Loucy (cell line): ENCODE data around the gene HPCA.

Source experiments
- H2AFZ ChIP-seq: fragments of 200-600 bp; sonication (generic); 2 replicates; pipeline ENCODE4 v1.6.0; 2016; ENCODE audit warnings: antibody characterized with exemption, mild to moderate bottlenecking, low read length, moderate library complexity
- H3F3A ChIP-seq: fragments of 200-600 bp; 2 replicates; pipeline ENCODE4 v1.6.0; 2016; ENCODE audit warnings: antibody characterized with exemption, low read depth, mild to moderate bottlenecking
- H3K27me3 ChIP-seq: fragments of 200-600 bp; sonication (generic); 2 replicates; pipeline ENCODE4 v1.6.1; 2014; ENCODE audit warnings: low read length, mild to moderate bottlenecking; ENCODE audit not compliant: insufficient read depth, poor library complexity, severe bottlenecking
- H3K36me3 ChIP-seq: fragments of 200-600 bp; sonication (generic); 2 replicates; pipeline ENCODE4 v1.6.1; 2016; ENCODE audit warnings: low read length; ENCODE audit not compliant: insufficient read depth
- H3K4me1 ChIP-seq: fragments of 200-600 bp; sonication (generic); 2 replicates; pipeline ENCODE4 v1.5.1; 2014; ENCODE audit warnings: low read length, mild to moderate bottlenecking; ENCODE audit not compliant: insufficient read depth, poor library complexity, severe bottlenecking
- H3K4me2 ChIP-seq: fragments of 200-600 bp; sonication (generic); 2 replicates; pipeline ENCODE4 v1.6.0; 2014; ENCODE audit warnings: antibody characterized with exemption, low read length, low read depth, mild to moderate bottlenecking; ENCODE audit not compliant: poor library complexity, severe bottlenecking
- H3K4me3 ChIP-seq: fragments of 200-600 bp; sonication (generic); 2 replicates; pipeline ENCODE4 v1.5.1; 2014; ENCODE audit warnings: low read length, mild to moderate bottlenecking, mixed read lengths; ENCODE audit not compliant: poor library complexity, severe bottlenecking
- H3K79me2 ChIP-seq: fragments of 200-600 bp; sonication (generic); 2 replicates; pipeline ENCODE4 v1.6.1; 2014; ENCODE audit warnings: low read length; ENCODE audit not compliant: insufficient read depth
- H3K9ac ChIP-seq: fragments of 200-600 bp; sonication (generic); 2 replicates; pipeline ENCODE4 v1.6.0; 2014; ENCODE audit warnings: mild to moderate bottlenecking, low read depth, low read length, moderate library complexity; ENCODE audit not compliant: poor library complexity, severe bottlenecking
- H3K9me2 ChIP-seq: fragments of 200-600 bp; sonication (generic); replicated peaks from 2 replicates; pipeline ENCODE4 v1.6.1; 2016; ENCODE audit warnings: low read depth, low read length, mixed read lengths
- H3K9me3 ChIP-seq: fragments of 200-600 bp; sonication (generic); 2 replicates; pipeline ENCODE4 v1.6.1; 2014; ENCODE audit warnings: mild to moderate bottlenecking, antibody characterized with exemption, low read length, low read depth; ENCODE audit not compliant: insufficient read depth
- H4K20me1 ChIP-seq: fragments of 200-600 bp; sonication (generic); 2 replicates; pipeline ENCODE4 v1.6.0; 2014; ENCODE audit warnings: antibody characterized with exemption, low read length, mild to moderate bottlenecking; ENCODE audit not compliant: insufficient read depth, poor library complexity, severe bottlenecking
- EZH2phosphoT487 ChIP-seq: fragments of 200-600 bp; IDR thresholded peaks from 2 replicates; pipeline ENCODE4 v1.6.1; 2018; ENCODE audit warnings: antibody characterized with exemption, mild to moderate bottlenecking, moderate library complexity, borderline replicate concordance
- TF ChIP-seq, protein P1 (sequence below): fragments of 200-600 bp; sonication (generic); conservative IDR thresholded peaks from 2 replicates; pipeline ENCODE4 v1.5.1; 2014; ENCODE audit warnings: mild to moderate bottlenecking, antibody characterized with exemption, low read length

The HPCA gene

DNA sequence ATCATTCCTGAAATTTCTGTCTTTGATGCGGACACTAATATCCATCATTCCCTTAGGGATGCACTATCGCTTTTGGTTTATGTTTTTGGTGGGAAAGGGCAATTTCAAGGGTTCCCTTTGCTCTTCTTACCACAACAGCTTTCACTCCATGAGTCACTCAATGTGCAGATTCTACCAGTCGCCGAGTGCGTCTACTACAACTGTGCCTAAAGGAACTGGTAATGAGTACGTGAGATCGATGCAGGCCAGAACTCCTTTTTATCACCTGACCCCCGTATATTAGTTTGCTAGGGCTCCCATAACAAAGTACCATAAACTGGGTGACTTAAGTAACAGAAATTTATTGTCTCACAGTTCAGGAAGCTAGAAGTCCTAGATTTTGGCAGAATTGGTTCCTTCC lies 42.4 kb downstream of the HPCA start:
- H3K4me3 ChIP-seq = no peak overlapping the region
- H3K36me3 ChIP-seq = no peaks in the 10 kb centered on the region
- H3K9ac ChIP-seq = no peak overlapping the region
- H3K4me1 ChIP-seq = no peaks in the 10 kb centered on the region
- no peak overlapping the region for H3K4me2 ChIP-seq
- no peaks in the 10 kb centered on the region for H3K79me2 ChIP-seq
- H3F3A ChIP-seq = no peaks in the 10 kb centered on the region
- peaks cover 25% of the 10 kb centered on the region for H3K27me3 ChIP-seq
- no peak for TF ChIP-seq EZH2phosphoT487
- TF ChIP-seq, protein P1, sequence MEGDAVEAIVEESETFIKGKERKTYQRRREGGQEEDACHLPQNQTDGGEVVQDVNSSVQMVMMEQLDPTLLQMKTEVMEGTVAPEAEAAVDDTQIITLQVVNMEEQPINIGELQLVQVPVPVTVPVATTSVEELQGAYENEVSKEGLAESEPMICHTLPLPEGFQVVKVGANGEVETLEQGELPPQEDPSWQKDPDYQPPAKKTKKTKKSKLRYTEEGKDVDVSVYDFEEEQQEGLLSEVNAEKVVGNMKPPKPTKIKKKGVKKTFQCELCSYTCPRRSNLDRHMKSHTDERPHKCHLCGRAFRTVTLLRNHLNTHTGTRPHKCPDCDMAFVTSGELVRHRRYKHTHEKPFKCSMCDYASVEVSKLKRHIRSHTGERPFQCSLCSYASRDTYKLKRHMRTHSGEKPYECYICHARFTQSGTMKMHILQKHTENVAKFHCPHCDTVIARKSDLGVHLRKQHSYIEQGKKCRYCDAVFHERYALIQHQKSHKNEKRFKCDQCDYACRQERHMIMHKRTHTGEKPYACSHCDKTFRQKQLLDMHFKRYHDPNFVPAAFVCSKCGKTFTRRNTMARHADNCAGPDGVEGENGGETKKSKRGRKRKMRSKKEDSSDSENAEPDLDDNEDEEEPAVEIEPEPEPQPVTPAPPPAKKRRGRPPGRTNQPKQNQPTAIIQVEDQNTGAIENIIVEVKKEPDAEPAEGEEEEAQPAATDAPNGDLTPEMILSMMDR = no peak
- H3K9me3 ChIP-seq = no peaks in the 10 kb centered on the region
- no peaks in the 10 kb centered on the region for H4K20me1 ChIP-seq
- H2AFZ ChIP-seq = no peak overlapping the region
- H3K9me2 ChIP-seq = no peaks in the 10 kb centered on the region

DNA sequence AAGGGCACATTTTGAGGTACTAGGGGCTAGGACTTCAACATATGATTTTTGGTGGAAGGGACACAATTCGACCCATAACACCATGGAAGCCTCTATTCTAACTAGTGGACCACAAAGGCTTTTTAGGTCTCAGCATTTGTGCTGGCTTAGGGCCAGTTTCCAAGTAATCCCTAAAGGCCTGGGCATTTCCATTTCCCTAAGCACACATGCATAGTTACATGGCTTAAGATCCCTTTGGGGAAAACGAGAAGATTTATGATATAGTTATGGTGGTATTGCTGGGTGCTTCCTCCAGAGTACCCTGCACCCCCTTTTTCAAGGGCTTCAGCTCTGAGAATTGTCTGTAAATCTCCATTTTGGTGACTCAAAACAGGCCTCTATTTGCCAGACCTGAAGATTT lies 43.1 kb downstream of the HPCA start:
- Histone ChIP-seq H3K9ac (no peak overlapping the region), H3K4me1 (no peaks in the 10 kb centered on the region), H3K4me2 (no peak overlapping the region), H3K9me2 (no peaks in the 10 kb centered on the region), H3K79me2 (no peaks in the 10 kb centered on the region), H3K9me3 (no peaks in the 10 kb centered on the region), H3F3A (no peaks in the 10 kb centered on the region), H2AFZ (no peak overlapping the region), H4K20me1 (no peaks in the 10 kb centered on the region), H3K27me3 (peaks cover 18% of the 10 kb centered on the region), H3K4me3 (no peak overlapping the region), H3K36me3 (no peaks in the 10 kb centered on the region)
- no peak for TF ChIP-seq EZH2phosphoT487
- TF ChIP-seq, protein P1 = no peak

DNA sequence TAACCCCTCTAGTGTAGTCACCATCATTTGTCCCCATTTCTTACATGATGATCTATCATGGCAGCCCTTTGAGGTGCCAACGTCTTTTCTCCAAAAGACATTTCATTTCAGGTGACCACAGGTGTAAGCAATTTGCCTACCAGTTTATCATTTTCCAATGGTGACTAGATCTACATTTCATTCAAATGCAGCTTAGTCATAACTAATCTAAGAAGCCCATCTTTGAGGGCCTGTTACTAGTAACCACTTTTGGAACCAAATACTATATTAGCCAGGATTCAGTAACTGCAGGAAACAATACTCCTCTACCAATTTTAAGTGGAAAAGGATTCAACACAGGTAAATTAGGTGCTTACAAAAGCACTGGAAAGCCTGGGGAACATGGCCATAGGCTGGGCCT lies 45.5 kb downstream of the HPCA start:
- no peaks in the 10 kb centered on the region for H3K9me3 ChIP-seq
- no peaks in the 10 kb centered on the region for H4K20me1 ChIP-seq
- no peak overlapping the region for H3K4me2 ChIP-seq
- H3K27me3 ChIP-seq = no peaks in the 10 kb centered on the region
- H3K9ac ChIP-seq = no peak overlapping the region
- H3F3A ChIP-seq = no peaks in the 10 kb centered on the region
- TF ChIP-seq, protein P1 = no peak
- no peak for TF ChIP-seq EZH2phosphoT487
- H3K9me2 ChIP-seq = no peaks in the 10 kb centered on the region
- no peak overlapping the region for H2AFZ ChIP-seq
- no peaks in the 10 kb centered on the region for H3K79me2 ChIP-seq
- peaks cover 7% of the 10 kb centered on the region; the same call in 1 of the 2 replicates for H3K36me3 ChIP-seq
- H3K4me3 ChIP-seq = no peak overlapping the region
- H3K4me1 ChIP-seq = no peaks in the 10 kb centered on the region
